Measurements from ENCODE around the gene TMBIM6. TPM values are rescaled to one million over a fixed set of nuclear protein-coding genes. Genes with fewer than 3 reads are reported as not detected.

The TMBIM6 gene
- total RNA-seq, 1 experiment from 2014 or later, result 401 TPM

DNA sequence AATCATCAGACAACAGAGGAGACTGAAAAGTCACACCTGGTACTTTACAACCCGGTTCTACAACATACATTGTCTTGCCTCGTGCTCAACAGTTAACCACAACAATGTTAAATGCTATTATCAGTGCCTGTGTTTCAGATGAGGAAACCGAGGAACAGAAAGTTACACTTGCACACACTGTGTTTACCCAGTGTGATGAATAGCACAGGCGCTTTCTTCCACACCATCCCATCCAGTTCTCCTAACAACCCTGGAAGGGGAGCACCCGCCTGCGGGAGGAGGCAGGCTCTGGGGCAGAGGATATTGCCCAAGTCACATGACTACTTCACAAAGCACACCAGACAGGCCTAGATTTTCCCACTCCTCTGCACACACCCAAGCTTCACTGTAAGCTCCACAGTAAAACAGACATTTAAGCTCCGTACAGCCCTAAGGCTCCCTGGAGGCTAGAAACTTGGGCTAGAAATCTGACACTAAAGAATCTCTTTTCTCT lies 65.0 kb downstream of the TMBIM6 start:
- H3K27me3 ChIP-seq (ENCODE audit: control insufficient read depth, insufficient read depth, low read length), result no peaks in the 10 kb centered on the region
- H3K4me3 ChIP-seq (ENCODE audit: insufficient read depth, low read depth, low read length), result no peak overlapping the region
- DNase-seq, result no peak
- H3K36me3 ChIP-seq (replicated peaks; ENCODE audit: control insufficient read depth, insufficient read depth, low read length), result peaks cover 15% of the 10 kb centered on the region

DNA sequence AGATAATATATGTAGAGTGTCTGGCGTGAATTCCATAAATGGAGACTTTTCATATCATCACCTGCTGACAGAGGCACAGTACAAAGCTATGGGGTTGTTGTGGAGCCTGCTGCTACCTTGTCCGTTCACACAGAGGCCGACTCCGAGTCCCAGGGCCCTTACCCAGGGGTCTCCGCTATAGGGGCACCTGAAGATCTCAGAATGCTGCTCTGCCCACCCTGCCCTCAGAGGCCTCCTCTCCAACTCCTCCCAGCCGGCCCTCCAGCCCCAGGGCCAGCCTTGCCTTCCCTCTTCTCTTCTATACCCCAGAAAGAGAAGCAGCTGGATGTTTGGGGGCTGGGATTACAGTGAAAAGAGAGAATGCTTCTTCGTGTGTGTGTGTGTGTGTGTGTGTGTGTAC lies 65.5 kb downstream of the TMBIM6 start:
- peaks cover 12% of the 10 kb centered on the region for H3K36me3 ChIP-seq (replicated peaks; ENCODE audit: control insufficient read depth, insufficient read depth, low read length)
- DNase-seq, result no peak
- H3K4me3 ChIP-seq (ENCODE audit: insufficient read depth, low read depth, low read length), result no peak overlapping the region
- H3K27me3 ChIP-seq (ENCODE audit: control insufficient read depth, insufficient read depth, low read length), result no peaks in the 10 kb centered on the region

DNA sequence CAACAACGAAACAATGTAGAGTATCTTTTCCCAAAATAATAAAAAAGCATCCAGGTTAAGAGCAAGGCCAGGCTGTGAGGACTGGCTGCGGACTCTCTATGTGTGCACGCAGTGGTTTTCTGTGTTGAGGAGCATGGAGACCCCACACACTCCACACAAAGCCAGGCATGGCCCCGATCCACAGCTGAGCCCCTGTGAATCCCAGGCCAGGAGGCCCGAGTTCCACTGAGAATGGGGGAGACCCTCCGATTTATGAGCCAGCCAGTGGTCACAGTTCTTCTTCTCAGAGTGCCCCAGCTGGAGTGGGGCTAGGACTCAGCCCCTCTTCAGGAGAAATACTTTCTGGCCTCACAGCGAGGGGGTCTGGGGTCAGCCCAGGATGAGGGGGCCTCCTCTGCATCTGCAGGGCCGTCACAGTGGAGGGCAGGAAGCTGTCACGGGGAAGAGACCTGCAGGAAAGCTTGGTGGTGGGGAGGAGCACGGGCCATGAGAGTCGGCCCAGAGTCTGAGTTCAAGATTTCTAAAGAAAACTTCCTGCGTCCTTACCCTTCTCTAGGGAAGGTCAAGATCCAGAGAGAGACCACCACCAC lies 66.7 kb downstream of the TMBIM6 start:
- Histone ChIP-seq H3K36me3 (replicated peaks; ENCODE audit: control insufficient read depth, insufficient read depth, low read length) (peaks cover 9% of the 10 kb centered on the region), H3K4me3 (ENCODE audit: insufficient read depth, low read depth, low read length) (no peak overlapping the region), H3K27me3 (ENCODE audit: control insufficient read depth, insufficient read depth, low read length) (no peaks in the 10 kb centered on the region)
- peak; percentile 30 for DNase-seq

- peak; percentile 77 for DNase-seq
- no peaks in the 10 kb centered on the region for H3K27me3 ChIP-seq (ENCODE audit: control insufficient read depth, insufficient read depth, low read length)
- H3K36me3 ChIP-seq (replicated peaks; ENCODE audit: control insufficient read depth, insufficient read depth, low read length), result peaks cover 9% of the 10 kb centered on the region
- no peak overlapping the region for H3K4me3 ChIP-seq (ENCODE audit: insufficient read depth, low read depth, low read length)
Observed at GRCh38 chr12:49808686-49809380, 67.5 kb downstream of the TMBIM6 start.

DNA sequence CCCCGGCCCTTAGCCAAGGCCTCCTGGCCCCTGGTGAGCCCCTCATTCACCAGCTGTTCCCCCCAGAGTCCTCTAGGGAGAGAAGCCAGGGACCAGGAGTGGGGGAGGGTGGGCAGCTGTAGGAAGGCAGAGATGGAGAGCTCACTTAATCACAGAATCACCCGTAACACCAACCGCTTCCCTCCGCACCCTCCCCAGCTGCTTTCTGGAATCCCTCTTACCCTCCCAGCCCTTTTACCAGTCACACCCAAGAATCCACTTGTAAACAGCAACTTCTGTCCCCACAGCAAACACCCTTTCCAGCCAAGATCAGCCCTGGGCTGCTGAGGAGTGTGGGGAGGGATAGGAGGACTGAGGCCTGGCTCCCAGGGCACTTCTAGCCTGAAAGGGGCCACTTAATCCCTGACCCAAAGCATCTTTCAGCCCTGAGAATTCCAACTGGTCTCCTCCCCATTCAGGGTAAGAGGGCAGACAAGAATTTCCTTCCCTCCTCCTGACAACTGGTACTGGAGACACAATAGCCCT lies 68.1 kb downstream of the TMBIM6 start:
- peak; percentile 72 for DNase-seq
- H3K4me3 ChIP-seq (ENCODE audit: insufficient read depth, low read depth, low read length), result no peak overlapping the region
- peaks cover 6% of the 10 kb centered on the region for H3K36me3 ChIP-seq (replicated peaks; ENCODE audit: control insufficient read depth, insufficient read depth, low read length)
- H3K27me3 ChIP-seq (ENCODE audit: control insufficient read depth, insufficient read depth, low read length), result no peaks in the 10 kb centered on the region

DNA sequence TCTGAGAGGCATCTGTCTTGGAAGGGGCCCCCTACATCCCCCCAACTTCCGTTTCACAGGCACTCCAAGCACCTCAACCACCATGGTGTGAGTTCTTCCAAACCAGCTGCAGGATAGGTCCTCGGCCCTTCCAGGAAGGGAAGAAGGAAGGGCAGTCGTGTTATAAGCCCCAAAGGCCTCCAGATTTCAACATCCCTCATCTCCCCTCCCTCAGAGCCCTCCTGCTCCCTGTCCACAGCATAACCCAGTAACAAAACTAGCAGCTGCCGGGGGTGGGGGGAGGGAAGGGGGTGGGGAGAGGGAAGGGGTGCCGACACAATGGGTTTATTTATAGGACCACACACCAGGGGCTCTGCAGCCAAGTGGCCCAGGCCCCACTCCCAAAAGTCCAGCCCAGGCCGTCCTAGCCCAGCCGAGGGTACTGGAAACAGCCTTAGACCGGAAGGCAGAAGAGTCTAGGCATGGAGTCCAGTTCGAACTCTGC lies 68.6 kb downstream of the TMBIM6 start:
- Histone ChIP-seq H3K36me3 (replicated peaks; ENCODE audit: control insufficient read depth, insufficient read depth, low read length) (peaks cover 4% of the 10 kb centered on the region), H3K4me3 (ENCODE audit: insufficient read depth, low read depth, low read length) (no peak overlapping the region), H3K27me3 (ENCODE audit: control insufficient read depth, insufficient read depth, low read length) (no peaks in the 10 kb centered on the region)
- peak; percentile 73 for DNase-seq

GRCh38 chr12:49811136-49811535 lies 69.8 kb downstream of the TMBIM6 start:
- H3K36me3 ChIP-seq (replicated peaks; ENCODE audit: control insufficient read depth, insufficient read depth, low read length), result 0 out of 2 replicates have a peak, but pooled peaks cover 2% of the 10 kb centered on the region
- no peak overlapping the region for H3K4me3 ChIP-seq (ENCODE audit: insufficient read depth, low read depth, low read length)
- DNase-seq, result peak; percentile 79
- no peaks in the 10 kb centered on the region for H3K27me3 ChIP-seq (ENCODE audit: control insufficient read depth, insufficient read depth, low read length)

DNA sequence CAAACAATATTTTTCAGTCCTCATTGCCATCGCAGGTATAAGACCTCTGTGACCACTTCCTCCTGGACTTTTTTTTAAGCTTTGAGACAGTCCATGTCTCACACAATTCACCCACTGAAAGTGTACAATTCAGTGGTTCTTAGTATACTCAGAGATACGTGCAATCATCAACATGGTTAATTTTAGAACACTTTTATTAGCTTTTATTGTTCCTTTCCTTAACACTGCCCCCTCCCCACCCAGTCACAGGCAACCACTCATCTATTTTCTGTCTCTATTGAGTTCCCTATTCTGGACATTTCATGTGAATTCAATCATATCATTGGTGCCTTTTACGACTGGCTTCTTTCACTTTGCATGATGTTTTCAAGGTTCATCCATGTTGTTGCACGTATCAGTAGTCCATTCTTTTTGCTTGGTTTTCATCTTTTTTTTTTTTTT lies 70.6 kb downstream of the TMBIM6 start:
- Histone ChIP-seq H3K27me3 (ENCODE audit: control insufficient read depth, insufficient read depth, low read length) (no peaks in the 10 kb centered on the region), H3K36me3 (replicated peaks; ENCODE audit: control insufficient read depth, insufficient read depth, low read length) (0 out of 2 replicates have a peak, but pooled peaks cover 2% of the 10 kb centered on the region), H3K4me3 (ENCODE audit: insufficient read depth, low read depth, low read length) (no peak overlapping the region)
- no peak for DNase-seq

GRCh38 chr12:49813131-49813530 lies 71.8 kb downstream of the TMBIM6 start:
- Histone ChIP-seq H3K4me3 (ENCODE audit: insufficient read depth, low read depth, low read length) (no peak overlapping the region), H3K36me3 (replicated peaks; ENCODE audit: control insufficient read depth, insufficient read depth, low read length) (no peaks in the 10 kb centered on the region), H3K27me3 (ENCODE audit: control insufficient read depth, insufficient read depth, low read length) (no peaks in the 10 kb centered on the region)
- DNase-seq, result no peak

Other genes starting within 250 kb of the TMBIM6 start
- 0.97 TPM in 1 of 2 replicates, not detected in the other for gene KCNH3, start 202.5 kb upstream of the TMBIM6 start, total RNA-seq (2014; rRNA removed; shearing (Covaris generic))
- 113 and 124 TPM in 2 replicates for gene MCRS1, start 173.4 kb upstream of the TMBIM6 start, total RNA-seq (2014; rRNA removed; shearing (Covaris generic))
- 0.11 and 0.21 TPM in 2 replicates for gene FAM186B, start 135.9 kb upstream of the TMBIM6 start, total RNA-seq (2014; rRNA removed; shearing (Covaris generic))
- gene PRPF40B, start 118.0 kb upstream of the TMBIM6 start, total RNA-seq (2014; rRNA removed; shearing (Covaris generic)), result 22.9 and 28.9 TPM in 2 replicates
- gene FMNL3, start 34.2 kb upstream of the TMBIM6 start, total RNA-seq (2014; rRNA removed; shearing (Covaris generic)), result 16.0 and 19.4 TPM in 2 replicates
- gene NCKAP5L, start 86.9 kb downstream of the TMBIM6 start, total RNA-seq (2014; rRNA removed; shearing (Covaris generic)), result 20.0 and 22.3 TPM in 2 replicates
- 1.4 and 1.6 TPM in 2 replicates for gene BCDIN3D, start 101.5 kb downstream of the TMBIM6 start, total RNA-seq (2014; rRNA removed; shearing (Covaris generic))
- not detected in 2 replicates for gene FAIM2, start 162.3 kb downstream of the TMBIM6 start, total RNA-seq (2014; rRNA removed; shearing (Covaris generic))
- not detected in 2 replicates for gene AQP2, start 209.2 kb downstream of the TMBIM6 start, total RNA-seq (2014; rRNA removed; shearing (Covaris generic))
- 1.7 and 2.9 TPM in 2 replicates for gene AQP5, start 220.3 kb downstream of the TMBIM6 start, total RNA-seq (2014; rRNA removed; shearing (Covaris generic))
- gene AQP6, start 231.4 kb downstream of the TMBIM6 start, total RNA-seq (2014; rRNA removed; shearing (Covaris generic)), result not detected in 2 replicates